Hematopoietic multipotent progenitor cell treated with erythropoietin and hydrocortisone succinate and interleukin-3 and kit ligand, for 8 days (in vitro differentiated cells): Measurements from ENCODE around the gene AQP6.

Source experiments
- DNase-seq: peaks from one replicate; pipeline ENCODE4 v3.0.0-alpha.2; 2015

Gene AQP6

DNA sequence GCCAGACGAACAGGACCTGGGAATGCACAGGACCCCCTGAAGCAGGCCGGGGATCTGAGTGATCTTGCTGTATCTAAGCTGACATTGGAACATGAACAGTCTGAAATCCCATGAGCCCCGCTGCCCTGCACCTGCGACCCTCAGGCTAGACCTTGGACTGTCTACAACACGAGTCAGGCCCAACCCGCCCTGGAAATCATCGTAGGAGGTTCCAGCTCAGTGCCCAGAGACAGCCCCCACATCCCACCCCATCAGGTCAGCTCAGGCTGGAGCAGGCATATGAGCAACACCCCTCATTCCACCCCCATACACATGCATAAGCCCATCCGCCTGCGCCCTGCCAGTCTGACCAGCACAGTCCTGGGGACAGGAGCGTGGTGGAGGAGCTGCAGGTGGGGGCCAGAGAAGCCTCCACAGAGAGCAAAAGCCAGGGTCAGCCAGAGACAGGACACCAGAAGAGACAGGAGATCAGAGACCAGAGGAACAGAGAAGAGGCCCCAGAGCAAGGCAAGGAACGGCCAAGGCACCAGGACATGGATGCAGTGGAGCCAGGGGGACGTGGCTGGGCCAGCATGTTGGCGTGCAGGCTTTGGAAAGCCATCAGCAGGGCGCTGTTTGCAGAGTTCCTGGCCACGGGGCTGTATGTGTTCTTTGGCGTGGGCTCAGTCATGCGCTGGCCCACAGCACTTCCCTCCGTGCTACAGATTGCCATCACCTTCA, at the start of gene AQP6:
TSS of gene AQP6 (plus strand) at position 307 of the 720 bp plus-strand sequence. CDS start at position 534, 227 bp downstream.
- DNase-seq: no peak

DNA sequence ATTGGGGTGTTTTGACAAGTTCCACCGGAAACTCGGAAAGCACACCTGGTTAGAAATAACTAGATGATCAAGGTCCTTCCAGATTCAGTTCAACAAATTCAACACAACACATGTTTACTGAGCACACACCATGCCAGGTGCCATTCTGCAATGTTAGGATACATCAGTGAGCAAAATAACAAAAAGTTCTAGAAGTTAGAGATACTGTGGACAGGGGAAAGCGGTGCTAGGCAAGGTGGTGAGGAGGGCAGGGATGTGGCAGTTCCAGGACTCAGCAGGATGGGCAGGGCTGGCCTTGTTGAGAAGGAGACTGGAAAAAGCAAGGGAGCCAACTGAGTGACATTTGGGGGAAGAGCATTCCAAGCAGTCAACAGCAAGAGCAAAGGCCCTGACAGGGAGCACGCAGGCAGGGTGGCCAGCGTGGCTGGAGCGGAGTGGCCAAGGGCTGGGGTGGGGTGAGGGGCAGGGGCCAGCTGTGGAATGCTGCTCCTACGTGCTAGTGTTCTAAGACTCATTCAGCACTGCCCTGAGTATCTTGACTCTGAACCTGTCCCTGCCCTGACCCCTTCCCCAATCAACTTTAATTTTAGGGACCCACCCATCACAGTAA, 49.6 kb upstream of the AQP6 start:
- no peak for DNase-seq

DNA sequence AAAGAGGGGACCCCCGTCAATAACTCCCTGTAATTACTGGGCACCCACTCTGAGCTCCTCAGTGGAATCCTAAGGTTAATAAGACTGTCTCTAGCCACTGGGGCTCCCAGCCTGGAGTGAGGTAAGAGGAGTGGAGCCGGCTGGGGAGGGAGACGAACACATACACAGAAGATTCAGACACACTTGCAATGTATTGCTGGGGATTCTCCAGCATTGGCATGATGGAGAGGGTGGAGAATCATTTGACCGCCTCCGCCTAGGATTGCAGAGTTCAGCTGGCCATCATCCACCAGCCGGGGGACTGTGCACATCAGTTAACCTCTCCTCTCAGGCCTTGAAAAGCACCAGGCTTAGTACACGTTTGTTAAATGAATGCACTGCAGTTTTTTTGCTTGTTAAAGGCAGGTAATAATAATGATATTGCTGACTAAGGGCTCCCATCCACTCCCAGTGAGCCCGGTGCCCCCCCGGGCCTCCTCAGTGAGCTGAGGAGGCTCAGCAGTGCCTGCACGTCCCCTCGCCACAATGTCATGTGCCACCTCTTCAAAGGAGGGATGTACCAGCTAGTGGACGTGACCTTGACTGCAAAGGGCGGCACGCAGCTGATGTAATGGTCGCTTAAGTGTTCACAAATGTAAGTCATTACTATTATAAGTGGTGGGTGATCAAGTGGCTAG, 48.7 kb upstream of the AQP6 start:
- no peak for DNase-seq

GRCh38 chr12:49924628-49925246, 48.0 kb upstream of the AQP6 start:
- DNase-seq: no peak

GRCh38 chr12:49925433-49926204, 47.1 kb upstream of the AQP6 start:
- DNase-seq: no peak

DNA sequence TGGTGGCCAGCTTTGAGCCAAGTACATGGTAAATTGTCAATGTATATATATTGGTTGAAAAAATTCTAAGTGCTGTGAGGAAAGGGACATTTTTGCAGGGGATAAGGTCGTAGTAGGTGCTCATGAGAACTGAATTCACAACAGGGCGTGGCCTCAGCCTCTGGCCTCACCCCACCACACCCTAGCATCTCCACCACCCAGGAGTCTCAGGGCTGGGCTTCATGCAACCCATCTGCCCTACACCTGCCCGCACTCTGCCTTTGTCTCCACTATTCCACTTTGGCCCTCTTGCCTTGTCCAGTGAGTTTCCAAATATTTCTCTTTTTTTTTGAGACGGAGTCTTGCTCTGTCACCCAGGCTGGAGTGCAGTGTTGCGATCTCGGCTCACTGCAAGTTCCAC, 44.3 kb upstream of the AQP6 start:
- DNase-seq: no peak

DNA sequence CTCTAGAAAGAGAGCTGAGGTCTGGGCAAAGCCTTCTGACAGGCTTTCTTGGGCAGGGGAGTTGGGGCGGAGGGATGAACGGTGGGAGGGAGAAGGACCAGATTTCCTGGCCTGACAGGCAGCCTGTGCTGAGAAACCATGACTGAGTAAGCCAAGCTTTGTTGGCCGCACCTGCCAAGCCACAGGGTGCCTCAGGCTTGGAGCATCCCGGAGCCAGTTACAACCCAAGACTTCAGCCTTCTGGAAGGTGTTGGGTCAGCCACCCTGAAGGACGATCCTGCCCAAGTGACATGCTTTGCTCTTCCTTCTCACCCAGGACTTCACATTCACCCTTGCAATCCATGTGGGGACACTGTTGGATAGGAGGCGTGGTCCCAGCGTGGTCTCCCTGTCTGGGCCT, 43.2 kb upstream of the AQP6 start:
- DNase-seq: no peak

- no peak for DNase-seq
Measured at GRCh38 chr12:49930515-49931288, 42.0 kb upstream of the AQP6 start.

DNA sequence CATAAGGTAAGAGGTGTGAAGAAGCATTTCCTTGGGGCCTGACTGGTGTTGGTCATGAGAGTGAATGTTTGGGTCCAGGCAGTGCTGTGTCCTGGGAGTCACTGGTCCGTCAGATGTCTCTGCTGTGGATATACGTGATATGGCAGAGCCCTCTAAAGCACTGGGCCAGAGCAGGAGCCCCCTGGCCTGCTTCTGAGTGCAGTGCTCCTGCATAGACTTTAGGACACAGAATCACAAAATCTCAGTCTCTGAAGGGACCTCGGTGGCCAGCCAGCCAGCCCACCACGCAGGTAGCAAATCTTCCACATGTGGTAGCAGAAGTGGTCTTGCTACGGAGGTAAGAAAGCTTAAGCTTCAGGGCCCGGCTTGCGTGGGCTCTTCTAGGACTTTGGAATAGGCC, 40.7 kb upstream of the AQP6 start:
- DNase-seq: no peak

DNA sequence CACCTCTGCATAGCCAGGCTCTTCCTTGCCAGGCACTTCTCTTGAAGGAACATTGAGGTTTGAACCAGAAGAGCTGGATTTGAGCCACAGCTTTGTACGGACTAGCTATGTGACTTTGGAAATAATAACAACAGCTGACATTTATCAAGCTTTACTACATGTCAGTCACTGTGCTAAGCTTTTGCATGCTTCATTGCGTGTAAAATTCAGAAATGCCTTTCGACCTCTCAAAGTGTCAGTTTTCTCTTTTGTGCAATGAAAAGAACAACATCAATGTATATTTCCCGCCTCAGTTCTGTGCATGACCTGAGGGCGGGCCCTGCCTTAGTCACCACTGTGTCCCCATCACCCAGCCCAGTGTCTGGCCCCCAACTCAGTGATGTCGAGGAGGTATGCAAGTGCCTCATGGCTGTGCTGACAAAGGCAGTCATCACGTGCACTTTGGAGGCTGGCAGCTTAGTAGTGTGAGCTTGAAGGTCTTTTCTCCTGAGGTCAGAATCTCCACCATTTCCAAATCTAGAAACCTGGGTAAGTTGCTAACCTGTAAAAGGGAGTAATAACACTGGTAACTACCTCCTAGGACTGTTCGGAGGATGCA, 40.1 kb upstream of the AQP6 start:
- no peak for DNase-seq

GRCh38 chr12:49933796-49934195, 39.0 kb upstream of the AQP6 start:
- DNase-seq: no peak

DNA sequence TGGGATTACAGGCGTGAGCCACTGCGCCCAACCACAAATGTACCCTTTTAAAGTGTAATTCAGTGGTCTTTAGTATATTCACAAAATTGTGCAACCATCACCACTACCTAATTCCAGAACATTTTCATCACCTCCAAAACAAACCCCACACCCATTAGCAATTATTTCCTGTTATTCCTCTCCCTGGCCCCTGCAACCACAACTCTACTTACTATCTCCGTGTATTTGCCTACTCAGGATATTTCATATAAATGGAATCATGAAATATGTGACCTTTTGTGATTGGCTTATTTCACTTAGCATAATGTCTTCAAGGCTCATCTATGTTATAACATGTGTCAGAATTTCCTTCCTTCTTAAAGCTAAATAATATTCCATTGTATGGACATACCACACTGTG, 38.2 kb upstream of the AQP6 start:
- DNase-seq: no peak

DNA sequence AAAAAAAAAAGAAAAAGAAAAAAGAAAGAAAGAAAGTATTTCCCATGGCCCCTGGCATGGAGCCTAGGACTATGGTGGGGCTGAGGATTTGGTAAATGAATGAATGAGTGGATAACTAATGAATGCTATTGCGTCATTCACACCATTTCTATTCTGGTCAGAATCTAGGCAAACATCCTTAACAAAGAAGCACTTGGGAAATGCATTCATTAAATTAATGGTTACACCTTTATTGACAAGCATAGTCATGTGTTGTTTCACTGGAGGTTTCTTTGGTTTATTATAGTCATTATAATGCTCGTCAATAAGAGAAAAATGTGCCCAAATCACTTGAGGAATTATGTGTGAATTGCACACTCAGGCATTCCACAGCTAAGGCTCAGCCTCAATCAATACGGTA, 35.8 kb upstream of the AQP6 start:
- DNase-seq: no peak

DNA sequence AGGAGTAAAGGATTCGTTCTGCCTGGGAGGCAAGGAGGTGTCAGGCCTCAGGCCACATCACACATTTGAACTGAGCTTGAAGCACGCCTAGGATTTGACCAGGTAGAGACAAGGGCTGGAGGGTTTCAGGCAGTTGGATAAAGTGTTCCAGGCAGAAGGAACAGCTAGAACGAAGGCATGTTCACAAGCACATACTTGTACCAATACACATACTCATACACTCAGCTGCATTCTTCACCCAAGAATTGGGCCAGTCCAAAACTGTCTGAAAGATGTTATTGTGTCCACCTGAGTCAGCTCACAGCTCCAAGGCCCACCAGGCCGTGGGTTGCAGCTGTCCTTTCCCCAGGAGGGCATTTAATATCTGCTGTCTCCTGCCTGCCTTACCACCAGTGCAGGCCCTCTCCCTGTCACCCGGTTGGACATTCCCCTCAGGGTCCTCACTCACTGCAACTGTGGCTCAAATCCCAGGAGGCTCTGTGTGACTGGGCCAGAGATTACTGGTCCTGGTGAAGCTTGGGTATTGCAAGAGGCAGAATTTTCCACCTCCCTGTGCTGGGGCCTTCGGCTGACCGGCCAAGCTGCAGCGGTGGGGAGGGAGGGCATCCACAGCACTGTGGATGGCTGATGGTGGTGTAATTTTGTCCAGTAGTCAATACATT, 35.0 kb upstream of the AQP6 start:
- no peak for DNase-seq

- DNase-seq: no peak
Measured at GRCh38 chr12:49939307-49939706, 33.4 kb upstream of the AQP6 start.

- DNase-seq: no peak
Measured at GRCh38 chr12:49939707-49940106, 33.0 kb upstream of the AQP6 start.

DNA sequence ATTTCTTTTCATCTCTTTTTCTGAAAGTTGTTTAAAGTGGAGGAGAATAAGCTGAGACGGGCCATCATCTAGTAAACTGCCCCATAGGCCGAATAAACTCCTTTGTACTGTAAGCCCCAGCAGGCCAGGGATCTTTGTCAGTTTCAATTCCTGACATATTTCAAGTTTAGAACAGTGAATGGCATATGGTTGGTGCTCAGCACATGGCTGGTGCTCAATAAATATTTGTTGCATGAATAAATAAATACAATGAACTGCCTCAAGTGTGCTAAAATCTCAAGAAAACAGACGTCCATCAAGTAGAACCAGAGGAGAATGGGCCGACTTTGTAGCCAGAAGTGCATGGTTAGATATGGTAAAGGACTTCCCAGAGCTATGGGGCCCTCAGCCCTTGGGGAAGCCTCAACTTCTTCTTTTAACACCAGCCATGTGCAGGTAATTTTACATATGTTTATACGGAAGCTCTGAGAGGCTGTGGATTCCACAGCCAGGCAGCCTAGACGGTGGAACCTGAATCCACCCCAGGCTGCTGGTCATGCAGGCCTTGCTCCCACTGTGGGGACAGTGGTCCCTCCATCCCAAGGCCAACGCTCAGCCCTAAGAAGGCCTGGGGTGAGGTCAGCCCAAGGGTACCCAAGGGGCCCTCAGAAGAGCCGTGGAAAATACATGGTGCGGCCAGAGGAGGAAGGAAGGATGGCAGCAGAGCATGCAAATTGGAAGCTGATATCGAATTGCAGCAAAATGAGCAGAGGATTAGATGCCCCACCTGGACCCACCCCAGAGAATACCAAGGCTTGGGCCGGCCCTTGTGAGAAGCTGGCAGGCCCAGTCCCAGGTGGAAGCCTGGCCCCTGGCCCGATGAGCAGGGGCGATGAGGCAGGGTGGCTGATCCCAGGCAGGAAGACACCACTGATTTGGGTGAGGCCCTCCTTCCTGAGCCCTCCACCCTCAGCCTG, 30.9 kb upstream of the AQP6 start:
- no peak for DNase-seq

GRCh38 chr12:49942512-49942893, 30.2 kb upstream of the AQP6 start:
- no peak for DNase-seq

GRCh38 chr12:49942921-49943624, 29.7 kb upstream of the AQP6 start:
- no peak for DNase-seq

- DNase-seq: no peak
Measured at GRCh38 chr12:49943625-49943960, 29.2 kb upstream of the AQP6 start.
